ENCODE measurements around the gene PIPOX. TPM values are rescaled to one million over a fixed set of nuclear protein-coding genes. Genes with fewer than 3 reads are reported as not detected.

Gene PIPOX
- total RNA-seq, 2 experiments from 2014 or later: 3.0 TPM

DNA sequence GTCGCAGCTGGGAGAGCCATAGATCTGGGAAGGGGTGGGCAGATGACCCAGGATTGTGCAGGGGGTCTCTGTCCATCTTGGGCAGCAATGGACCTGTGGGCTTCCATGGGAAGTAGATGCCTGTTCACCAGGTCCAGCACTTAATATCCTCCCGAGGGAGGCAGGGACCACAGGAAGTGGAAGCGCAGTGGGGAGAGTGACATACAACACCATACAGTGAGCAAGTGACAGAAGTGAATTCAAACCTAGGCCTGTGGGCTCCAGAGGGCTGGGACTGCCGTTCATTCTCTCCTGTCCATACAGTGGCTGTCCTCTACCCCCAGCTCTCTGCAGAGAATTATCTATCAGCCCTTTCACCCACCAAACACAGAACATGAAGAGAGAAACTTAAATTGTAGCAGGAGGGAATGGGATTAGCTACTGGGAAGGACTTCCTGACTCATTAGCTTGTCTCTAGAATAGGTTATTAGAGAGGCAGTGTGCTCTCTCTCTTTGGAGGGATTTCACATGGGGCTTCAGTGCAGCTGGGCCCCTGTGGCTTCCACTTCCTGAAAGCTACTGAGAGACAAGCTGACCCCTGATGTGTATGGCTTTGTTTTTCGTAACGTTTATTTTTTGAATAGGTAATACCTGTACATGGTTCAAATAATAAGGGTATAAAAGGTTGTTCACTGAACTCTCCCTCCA is 24.0 kb upstream of the PIPOX start:
- peaks cover 6% of the 10 kb centered on the region for H3K4me1 Mint-ChIP-seq (ENCODE audit: low read depth)
- no peak for ATAC-seq
- H3K4me3 Mint-ChIP-seq: no peak overlapping the region
- no peak overlapping the region for H3K27ac Mint-ChIP-seq
- H3K36me3 Mint-ChIP-seq (ENCODE audit: low read depth): no peaks in the 10 kb centered on the region
- intact Hi-C loops (cut with micrococcal nuclease): no loop called here
- H3K9me3 Mint-ChIP-seq: no peaks in the 10 kb centered on the region
- ChIA-PET CTCF (interaction anchor here (1.0 to 3.7 kb wide), 8 partner anchors 23 to 161 kb away, joined by 3 to 22 read pairs (median 6); partner anchors contain the start of gene MYO18A), POLR2A (interaction anchor here (1.2 to 1.3 kb wide), 2 partner anchors 16 to 20 kb away, joined by 3 to 4 read pairs; no protein-coding TSS in a partner anchor)
- peaks cover 41% of the 10 kb centered on the region for H3K27me3 Mint-ChIP-seq
- TF ChIP-seq, protein P1, sequence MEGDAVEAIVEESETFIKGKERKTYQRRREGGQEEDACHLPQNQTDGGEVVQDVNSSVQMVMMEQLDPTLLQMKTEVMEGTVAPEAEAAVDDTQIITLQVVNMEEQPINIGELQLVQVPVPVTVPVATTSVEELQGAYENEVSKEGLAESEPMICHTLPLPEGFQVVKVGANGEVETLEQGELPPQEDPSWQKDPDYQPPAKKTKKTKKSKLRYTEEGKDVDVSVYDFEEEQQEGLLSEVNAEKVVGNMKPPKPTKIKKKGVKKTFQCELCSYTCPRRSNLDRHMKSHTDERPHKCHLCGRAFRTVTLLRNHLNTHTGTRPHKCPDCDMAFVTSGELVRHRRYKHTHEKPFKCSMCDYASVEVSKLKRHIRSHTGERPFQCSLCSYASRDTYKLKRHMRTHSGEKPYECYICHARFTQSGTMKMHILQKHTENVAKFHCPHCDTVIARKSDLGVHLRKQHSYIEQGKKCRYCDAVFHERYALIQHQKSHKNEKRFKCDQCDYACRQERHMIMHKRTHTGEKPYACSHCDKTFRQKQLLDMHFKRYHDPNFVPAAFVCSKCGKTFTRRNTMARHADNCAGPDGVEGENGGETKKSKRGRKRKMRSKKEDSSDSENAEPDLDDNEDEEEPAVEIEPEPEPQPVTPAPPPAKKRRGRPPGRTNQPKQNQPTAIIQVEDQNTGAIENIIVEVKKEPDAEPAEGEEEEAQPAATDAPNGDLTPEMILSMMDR (IDR thresholded peaks at IDR 0.05): no peak
- no peak for DNase-seq

GRCh38 chr17:29019475-29020181 is 23.3 kb upstream of the PIPOX start:
- Mint-ChIP-seq H3K4me3 (no peak overlapping the region), H3K4me1 (ENCODE audit: low read depth) (peaks cover 6% of the 10 kb centered on the region), H3K27ac (no peak overlapping the region), H3K36me3 (ENCODE audit: low read depth) (no peaks in the 10 kb centered on the region), H3K9me3 (no peaks in the 10 kb centered on the region), H3K27me3 (peaks cover 41% of the 10 kb centered on the region)
- ChIA-PET POLR2A (interaction anchor here (1.2 to 1.3 kb wide), 2 partner anchors 17 to 21 kb away, joined by 3 to 4 read pairs; no protein-coding TSS in a partner anchor), CTCF (interaction anchor here (1.2 to 3.7 kb wide), 7 partner anchors 24 to 160 kb away, joined by 3 to 22 read pairs (median 6); partner anchors contain the start of gene MYO18A)
- TF ChIP-seq, protein P1 (IDR thresholded peaks at IDR 0.05): no peak
- ATAC-seq (peak; percentile 45), DNase-seq (peak; percentile 7)
- intact Hi-C loops (cut with micrococcal nuclease): no loop called here

- H3K27me3 Mint-ChIP-seq: peaks cover 43% of the 10 kb centered on the region
- H3K27ac Mint-ChIP-seq: no peak overlapping the region
Observed at GRCh38 chr17:29020576-29020975, 22.4 kb upstream of the PIPOX start.

GRCh38 chr17:29021226-29021625 is 21.7 kb upstream of the PIPOX start:
- intact Hi-C loops (cut with micrococcal nuclease): no loop called here
- CTCF ChIA-PET: interaction anchor here (1.6 kb wide), 1 partner anchor 55 kb away, joined by 5 read pairs; no protein-coding TSS in a partner anchor
- Mint-ChIP-seq H3K4me3 (no peak overlapping the region), H3K9me3 (no peaks in the 10 kb centered on the region), H3K36me3 (ENCODE audit: low read depth) (no peaks in the 10 kb centered on the region), H3K4me1 (ENCODE audit: low read depth) (peaks cover 6% of the 10 kb centered on the region), H3K27me3 (peaks cover 41% of the 10 kb centered on the region), H3K27ac (no peak overlapping the region)
- no peak for DNase-seq
- TF ChIP-seq, protein P1 (IDR thresholded peaks at IDR 0.05): no peak
- POLR2A ChIA-PET: interaction anchor here (0.9 kb wide), 1 partner anchor 71 kb away, joined by 3 read pairs; no protein-coding TSS in a partner anchor
- ATAC-seq: no peak

More at GRCh38 chr17:29020576-29020975, 22.4 kb upstream of the PIPOX start:
- ChIA-PET CTCF (interaction anchor here (1.3 to 3.7 kb wide), 3 partner anchors 25 to 96 kb away, joined by 5 to 22 read pairs (median 6); no protein-coding TSS in a partner anchor), POLR2A (no interaction called here)
- no peak overlapping the region for H3K4me3 Mint-ChIP-seq
- no peaks in the 10 kb centered on the region for H3K36me3 Mint-ChIP-seq (ENCODE audit: low read depth)
- H3K4me1 Mint-ChIP-seq (ENCODE audit: low read depth): peaks cover 6% of the 10 kb centered on the region
- H3K9me3 Mint-ChIP-seq: no peaks in the 10 kb centered on the region
- TF ChIP-seq, protein P1 (IDR thresholded peaks at IDR 0.05): no peak
- DNase-seq: no peak
- no peak for ATAC-seq
- intact Hi-C loops (cut with micrococcal nuclease): no loop called here
